Psoas muscle (tissue), 8 donors: ENCODE results near the gene CBFA2T3. TPM values are rescaled to one million over a fixed set of nuclear protein-coding genes. Genes with fewer than 3 reads are reported as not detected.

Experiments
- ATAC-seq, 4 donors: fragments of 200-7000 bp; cut with Tn5 transposase; one replicate each; pipeline ENCODE4 v1.9.1; 2020; ENCODE audit warnings: moderate library complexity in 3 of 4, mild to moderate bottlenecking in 2 of 4
- DNase-seq, 2 donors: peaks; one replicate each; pipeline ENCODE4 v3.0.0-alpha.2; 2020
- H3K27ac ChIP-seq: fragments of 200-600 bp; one replicate; pipeline ENCODE4 v1.8.0; 2022
- H3K27me3 ChIP-seq, 3 donors: fragments of 200-600 bp in 1 of 3; one replicate each; pipeline versions ENCODE4 v1.6.1 to v1.8.0; 2013 to 2022; ENCODE audit warnings: low read length in 2 of 3, mild to moderate bottlenecking in 2 of 3, moderate library complexity in 1 of 3; ENCODE audit not compliant: insufficient read depth in 3 of 3
- H3K36me3 ChIP-seq, 2 donors: fragments of 200-600 bp in 1 of 2; one replicate each; pipeline versions ENCODE4 v1.6.1 to v1.8.0; 2013 to 2022; ENCODE audit warnings: low read depth in 1 of 2, mild to moderate bottlenecking in 1 of 2, moderate library complexity in 1 of 2; ENCODE audit not compliant: insufficient read depth in 1 of 2
- H3K4me1 ChIP-seq: fragments of 200-600 bp; one replicate; pipeline ENCODE4 v1.8.0; 2022
- H3K4me3 ChIP-seq: fragments of 200-600 bp; one replicate; pipeline ENCODE4 v1.8.0; 2022; ENCODE audit warnings: mild to moderate bottlenecking
- H3K9me3 ChIP-seq: fragments of 200-600 bp; one replicate; pipeline ENCODE4 v1.8.0; 2022
- WGBS, 3 donors: extraction: QIAGEN DNeasy Blood & Tissue Kit; methylation state at CpG; one replicate each; pipeline versions ENCODE4 v1.1.6 to v1.1.7; 2013; 5-methylcytosine and 5-hydroxymethylcytosine counted together
- intact Hi-C, 2 donors: fragments of 100-400 bp; cut with DNase I; formaldehyde crosslinking; loops; one replicate each; pipeline versions ENCODE4 v1.11.0 to v1.14.2; 2022
- polyA plus RNA-seq, 3 donors: library from polyadenylated mRNA; stranded (reverse); fragments of 200-250 nt; gene quantifications; one replicate each; pipeline ENCODE4 v1.2.3, GENCODE V29; 2013
- total RNA-seq, 4 donors: library from RNA; stranded (reverse); fragmentation: NEBNext Ultra II Directional in 2 of 4; extraction: Animal tissue kit (Norgen Biotek cat#: 25700) in 2 of 4; gene quantifications; one replicate each; pipeline versions ENCODE4 v1.2.1 to v1.2.4, GENCODE V29; 2021 to 2023
- TF ChIP-seq, protein P1 (sequence below): fragments of 200-600 bp; IDR thresholded peaks from one replicate; pipeline ENCODE4 v1.8.0; 2022; ENCODE audit warnings: antibody characterized with exemption
- donor health status: healthy with polysubstance abuse.
- donor health status: DM: no; HTN: no; CAD: no; lungs with moderate emphysema.
- donor health status: Bipolar disorder and iron deficiency.
- donor health status: healthy.
- donor health status: DM: yes; HTN: yes; CAD: no.
- donor health status: DM: no; HTN: no; CAD: no.
- donor health status: DM: no; HTN: no; CAD: no.
- donor health status: DM: yes; HTN: yes; CAD: no.

Gene CBFA2T3
- total and polyA plus RNA-seq, 7 donors = 2.6 to 15.0 (median 6.0) TPM

DNA sequence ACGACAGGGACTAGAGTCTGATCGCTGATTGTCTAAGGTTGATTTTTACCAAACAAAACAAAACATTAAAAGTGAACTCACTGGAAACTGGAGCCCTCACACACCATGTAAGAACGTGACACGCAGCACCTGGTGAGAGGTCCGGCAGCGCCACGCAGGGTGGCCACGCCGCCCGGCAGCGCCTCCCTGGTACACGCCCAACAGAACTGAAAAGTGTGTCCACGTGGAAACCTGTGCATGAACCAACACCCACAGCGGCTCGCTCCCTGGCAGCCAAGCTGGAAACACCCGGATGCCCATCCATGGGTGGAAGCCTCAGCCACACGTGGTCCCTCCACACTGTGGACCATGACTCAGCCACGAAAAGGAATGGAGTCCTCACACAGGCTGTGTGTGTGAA is 129.4 kb downstream of the CBFA2T3 start:
- H3K4me3 ChIP-seq = no peak overlapping the region
- ATAC-seq (no peak), DNase-seq (no peak)
- H3K36me3 ChIP-seq = peaks cover 0 to 4% of the 10 kb centered on the region in 2 donors
- H3K27me3 ChIP-seq = no peaks in the 10 kb centered on the region
- intact Hi-C loops = no loop called here
- no peaks in the 10 kb centered on the region for H3K9me3 ChIP-seq
- TF ChIP-seq, protein P1, sequence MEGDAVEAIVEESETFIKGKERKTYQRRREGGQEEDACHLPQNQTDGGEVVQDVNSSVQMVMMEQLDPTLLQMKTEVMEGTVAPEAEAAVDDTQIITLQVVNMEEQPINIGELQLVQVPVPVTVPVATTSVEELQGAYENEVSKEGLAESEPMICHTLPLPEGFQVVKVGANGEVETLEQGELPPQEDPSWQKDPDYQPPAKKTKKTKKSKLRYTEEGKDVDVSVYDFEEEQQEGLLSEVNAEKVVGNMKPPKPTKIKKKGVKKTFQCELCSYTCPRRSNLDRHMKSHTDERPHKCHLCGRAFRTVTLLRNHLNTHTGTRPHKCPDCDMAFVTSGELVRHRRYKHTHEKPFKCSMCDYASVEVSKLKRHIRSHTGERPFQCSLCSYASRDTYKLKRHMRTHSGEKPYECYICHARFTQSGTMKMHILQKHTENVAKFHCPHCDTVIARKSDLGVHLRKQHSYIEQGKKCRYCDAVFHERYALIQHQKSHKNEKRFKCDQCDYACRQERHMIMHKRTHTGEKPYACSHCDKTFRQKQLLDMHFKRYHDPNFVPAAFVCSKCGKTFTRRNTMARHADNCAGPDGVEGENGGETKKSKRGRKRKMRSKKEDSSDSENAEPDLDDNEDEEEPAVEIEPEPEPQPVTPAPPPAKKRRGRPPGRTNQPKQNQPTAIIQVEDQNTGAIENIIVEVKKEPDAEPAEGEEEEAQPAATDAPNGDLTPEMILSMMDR = no peak
- no peaks in the 10 kb centered on the region for H3K4me1 ChIP-seq
- H3K27ac ChIP-seq = no peak overlapping the region
- 90 to 96% (median 95%) methylated on average over 18 of the region's 18 CpGs for WGBS, 3 donors

GRCh38 chr16:88846088-88846487 is 130.9 kb downstream of the CBFA2T3 start:
- intact Hi-C loops = no loop called here
- Histone ChIP-seq H3K27ac (no peak overlapping the region), H3K4me1 (no peaks in the 10 kb centered on the region), H3K4me3 (no peak overlapping the region), H3K9me3 (no peaks in the 10 kb centered on the region), H3K27me3 (no peaks in the 10 kb centered on the region), H3K36me3 (peaks cover 0 to 7% of the 10 kb centered on the region in 2 donors)
- no peak for ATAC-seq
- DNase-seq = no peak
- TF ChIP-seq, protein P1 = no peak
- 96 to 98% (median 97%) methylated on average over 8 to 9 of the region's 9 CpGs for WGBS, 3 donors

- no peaks in the 10 kb centered on the region for H3K9me3 ChIP-seq
- intact Hi-C loops = no loop called here
- 76 to 79% (median 79%) methylated on average over 11 of the region's 11 CpGs for WGBS, 3 donors
- ATAC-seq (no peak), DNase-seq (no peak)
- H3K27me3 ChIP-seq = no peaks in the 10 kb centered on the region
- no peak overlapping the region for H3K4me3 ChIP-seq
- peaks cover 0 to 17% of the 10 kb centered on the region in 2 donors for H3K36me3 ChIP-seq
- H3K27ac ChIP-seq = no peak overlapping the region
- no peaks in the 10 kb centered on the region for H3K4me1 ChIP-seq
- TF ChIP-seq, protein P1 = no peak
These were observed 132.5 kb downstream of the CBFA2T3 start for GRCh38 chr16:88844419-88845036.

DNA sequence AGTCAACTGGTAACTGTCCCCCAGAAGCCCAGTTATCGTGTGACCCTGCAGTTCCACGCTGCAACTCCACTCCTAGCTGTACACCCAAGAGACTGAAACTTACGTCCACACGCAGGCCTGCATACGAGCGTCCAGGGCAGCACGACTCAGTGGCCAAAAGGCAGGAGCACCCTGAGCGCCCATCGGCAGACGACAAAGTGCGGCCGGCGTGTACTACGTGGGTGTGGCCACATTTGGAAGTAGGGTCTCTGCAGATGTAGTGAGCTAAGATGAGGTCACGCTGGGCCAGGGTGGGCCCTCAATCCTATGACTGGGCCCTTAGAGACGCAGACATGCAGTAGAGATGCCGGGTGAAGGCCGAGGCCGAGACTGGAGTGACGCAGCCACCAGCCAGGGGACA is 133.8 kb downstream of the CBFA2T3 start:
- Histone ChIP-seq H3K36me3 (peaks cover 0 to 19% of the 10 kb centered on the region in 2 donors), H3K4me3 (no peak overlapping the region), H3K9me3 (no peaks in the 10 kb centered on the region), H3K27ac (no peak overlapping the region), H3K4me1 (no peaks in the 10 kb centered on the region), H3K27me3 (no peaks in the 10 kb centered on the region)
- no peak for ATAC-seq
- intact Hi-C loops = no loop called here
- no peak for DNase-seq
- TF ChIP-seq, protein P1 = no peak
- 92 to 96% (median 95%) methylated on average over 20 of the region's 20 CpGs for WGBS, 3 donors

DNA sequence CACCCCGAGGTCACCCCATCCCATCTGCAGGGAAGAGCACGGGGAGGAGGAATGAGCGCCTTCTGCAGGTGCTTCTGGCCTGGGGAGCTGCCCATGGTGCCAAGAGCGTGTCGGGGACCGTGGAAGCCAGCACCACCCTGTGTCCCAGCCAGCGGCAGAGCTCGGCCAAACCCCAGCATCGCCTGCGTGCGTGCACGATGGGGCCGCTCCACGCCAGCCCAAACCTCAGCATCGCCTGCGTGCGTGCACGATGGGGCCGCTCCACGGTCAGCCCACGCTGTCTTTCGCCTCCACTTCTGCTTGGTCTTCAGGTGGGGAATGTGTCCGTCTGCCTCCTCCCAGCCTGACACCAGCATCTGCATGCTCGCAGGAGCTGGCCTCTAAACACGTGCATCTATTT is 134.2 kb downstream of the CBFA2T3 start:
- H3K27me3 ChIP-seq = no peaks in the 10 kb centered on the region
- TF ChIP-seq, protein P1 = no peak
- intact Hi-C loops = no loop called here
- peaks cover 0 to 19% of the 10 kb centered on the region in 2 donors for H3K36me3 ChIP-seq
- H3K4me3 ChIP-seq = no peak overlapping the region
- 92 to 96% (median 92%) methylated on average over 24 to 25 of the region's 25 CpGs for WGBS, 3 donors
- no peak overlapping the region for H3K27ac ChIP-seq
- no peaks in the 10 kb centered on the region for H3K4me1 ChIP-seq
- DNase-seq (no peak), ATAC-seq (no peak)
- no peaks in the 10 kb centered on the region for H3K9me3 ChIP-seq
